GM12891 (cell line): ENCODE measurements around the gene OSBPL6.

Source experiments
- POLR2A ChIP-seq: IDR thresholded peaks from 2 replicates; pipeline ENCODE4 v1.6.1; 2011; ENCODE audit warnings: low read depth, low read length, control low read depth
- POLR2AphosphoS5 ChIP-seq: IDR thresholded peaks from 2 replicates; pipeline ENCODE4 v1.6.1; 2011; ENCODE audit warnings: low read depth, low read length, control low read depth
- SPI1 ChIP-seq: IDR thresholded peaks from 2 replicates; pipeline ENCODE4 v1.6.1; 2011; ENCODE audit warnings: low read depth, low read length, control low read depth
- TAF1 ChIP-seq: IDR thresholded peaks from 2 replicates; pipeline ENCODE4 v1.6.1; 2011; ENCODE audit warnings: low read depth, low read length, control low read depth

DNA sequence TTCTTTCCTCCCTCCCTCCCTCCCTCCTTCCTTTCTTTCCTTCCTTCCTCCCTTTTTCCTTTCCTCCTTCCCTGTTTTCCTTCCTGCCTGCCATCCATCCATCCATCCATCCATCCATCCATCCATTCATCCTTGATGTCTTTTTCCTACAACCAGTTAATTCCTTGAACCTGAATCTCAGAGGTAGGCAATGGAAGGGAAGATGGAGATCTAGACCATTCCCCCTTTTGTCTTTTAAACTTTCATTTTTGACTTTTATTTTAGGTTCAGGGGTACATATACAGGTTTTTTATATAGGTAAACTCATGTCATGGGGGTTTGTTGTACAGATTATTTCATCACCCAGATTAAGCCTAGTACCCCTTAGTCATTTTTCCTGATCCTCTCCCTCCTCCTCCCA is 97.4 kb downstream of the OSBPL6 start:
- TF ChIP-seq POLR2A (no peak), TAF1 (no peak), SPI1 (no peak), POLR2AphosphoS5 (no peak)
